Small intestine (tissue), 7 donors: ENCODE results near the gene ASAP3. TPM values are rescaled to one million over a fixed set of nuclear protein-coding genes. Genes with fewer than 3 reads are reported as not detected.

Experiments
- DNase-seq, 2 donors: peaks; one replicate each; pipeline versions ENCODE4 v3.0.0 to v3.0.0-alpha.2; 2013
- FAIRE-seq: peaks from 2 replicates; lab custom pipeline; 2012; peaks lifted over from hg19 to GRCh38; lab: Jason Lieb, UNC
- H3K27ac ChIP-seq, 3 donors: one replicate each; pipeline ENCODE4 v1.5.1; 2013; ENCODE audit warnings: low read length in 2 of 3, mild to moderate bottlenecking in 2 of 3, control low read depth in 1 of 3, inconsistent platforms in 1 of 3, low read depth in 1 of 3, moderate library complexity in 1 of 3
- H3K27me3 ChIP-seq, 3 donors: one replicate each; pipeline ENCODE4 v1.6.1; 2013; ENCODE audit warnings: low read length in 3 of 3, inconsistent platforms in 1 of 3; ENCODE audit not compliant: control insufficient read depth in 3 of 3, insufficient read depth in 3 of 3
- H3K36me3 ChIP-seq, 3 donors: one replicate each; pipeline ENCODE4 v1.6.1; 2013; ENCODE audit warnings: low read length in 3 of 3, inconsistent platforms in 1 of 3, low read depth in 1 of 3, mild to moderate bottlenecking in 1 of 3, moderate library complexity in 1 of 3; ENCODE audit not compliant: control insufficient read depth in 3 of 3, insufficient read depth in 2 of 3
- H3K4me1 ChIP-seq, 3 donors: one replicate each; pipeline ENCODE4 v1.6.1; 2013; ENCODE audit warnings: low read length in 2 of 3, inconsistent platforms in 1 of 3, low read depth in 1 of 3, mild to moderate bottlenecking in 1 of 3, moderate library complexity in 1 of 3; ENCODE audit not compliant: control insufficient read depth in 3 of 3, insufficient read depth in 2 of 3
- H3K4me3 ChIP-seq, 3 donors: one replicate each; pipeline ENCODE4 v1.5.1; 2013; ENCODE audit warnings: low read length in 3 of 3, control low read depth in 1 of 3, inconsistent platforms in 1 of 3, low read depth in 1 of 3, mild to moderate bottlenecking in 1 of 3, moderate library complexity in 1 of 3
- H3K9me3 ChIP-seq, 2 donors: one replicate each; pipeline ENCODE4 v1.6.1; 2013; ENCODE audit warnings: low read depth in 1 of 2, low read length in 1 of 2; ENCODE audit not compliant: control insufficient read depth in 2 of 2, insufficient read depth in 1 of 2
- WGBS, 3 donors: extraction: QIAGEN DNeasy Blood & Tissue Kit; methylation state at CpG; one replicate each; pipeline ENCODE4 v1.1.7; 2013; 5-methylcytosine and 5-hydroxymethylcytosine counted together
- polyA plus RNA-seq, 4 donors: library from polyadenylated mRNA; stranded (reverse) in 3 of 4; unstranded in 1 of 4; fragments of 200-250 nt in 3 of 4; fragments of 120-200 nt in 1 of 4; gene quantifications; one replicate each; pipeline versions ENCODE4 v1.2.1 to v1.2.3, GENCODE V29; 2013
- donor health status: healthy with polysubstance abuse.
- donor health status: control.
- donor health status: control.
- donor health status: Bipolar disorder and iron deficiency.
- donor health status: healthy.

Gene ASAP3
- polyA plus RNA-seq, 4 donors, result 1.9 to 14.6 (median 5.4) TPM

DNA sequence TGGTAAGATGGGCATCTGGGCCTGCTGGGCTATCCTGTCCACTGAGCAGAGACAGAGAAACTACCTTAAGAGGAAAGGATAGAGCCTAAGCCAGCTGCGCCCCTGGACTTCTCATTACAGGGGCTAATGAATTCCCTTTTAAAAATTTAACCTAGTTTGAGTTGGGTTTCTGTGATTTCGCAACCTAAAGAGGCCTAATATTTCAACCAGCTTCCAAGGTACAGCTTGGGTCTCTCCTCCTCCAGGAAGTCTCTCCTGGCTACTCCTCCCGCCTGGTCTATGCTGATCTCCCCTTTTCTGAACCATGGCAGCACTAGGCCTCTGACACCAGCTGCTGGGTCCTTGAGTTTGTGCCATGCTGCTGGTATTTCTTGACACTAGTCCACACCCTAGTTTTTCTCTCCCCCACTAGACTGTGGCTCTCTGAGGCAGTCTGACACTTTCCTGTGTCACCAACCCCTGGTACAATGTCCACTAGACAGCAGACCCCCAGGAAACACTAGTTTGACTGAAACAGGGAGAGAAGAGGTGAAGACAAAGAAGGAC, 30.5 kb downstream of the ASAP3 start:
- H3K9me3 ChIP-seq, result no peaks in the 10 kb centered on the region
- 86 to 95% (median 95%) methylated on average over 3 of the region's 3 CpGs for WGBS, 3 donors
- H3K4me1 ChIP-seq, result peaks cover 0 to 4% (median 2%) of the 10 kb centered on the region in 3 donors
- FAIRE-seq (no peak), DNase-seq (no peak)
- no peaks in the 10 kb centered on the region for H3K27me3 ChIP-seq
- H3K4me3 ChIP-seq, result no peak overlapping the region
- no peak overlapping the region for H3K27ac ChIP-seq
- peaks cover 0 to 30% (median 0%) of the 10 kb centered on the region in 3 donors for H3K36me3 ChIP-seq

DNA sequence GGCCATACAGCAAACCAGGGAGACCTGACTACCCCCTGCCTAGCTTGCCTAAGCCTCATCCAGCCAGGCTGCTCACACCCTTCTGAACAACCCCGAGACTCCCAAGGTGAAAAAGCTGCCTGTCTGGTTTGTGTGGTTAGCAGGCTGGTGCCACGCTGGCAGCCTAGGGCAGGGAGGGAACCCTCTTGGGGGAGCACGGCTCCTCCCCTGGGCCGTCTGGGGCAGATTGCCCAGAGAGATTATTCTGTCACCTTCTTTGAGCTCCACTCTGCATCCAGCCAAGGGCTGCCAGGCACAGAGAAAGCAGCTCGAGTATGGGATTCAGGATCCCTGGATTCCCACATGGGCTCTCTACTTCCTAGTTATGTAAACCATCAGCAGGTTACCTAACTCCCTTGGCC, 32.0 kb downstream of the ASAP3 start:
- FAIRE-seq (no peak), DNase-seq (peak; percentile 78 to 93)
- H3K4me1 ChIP-seq, result peaks cover 0 to 4% (median 2%) of the 10 kb centered on the region in 3 donors
- H3K9me3 ChIP-seq, result no peaks in the 10 kb centered on the region
- H3K27ac ChIP-seq, result peak overlapping the region in 2 of 3 donors; percentile 40 to 63
- 11 to 35% (median 17%) methylated on average over 5 of the region's 5 CpGs for WGBS, 3 donors
- H3K27me3 ChIP-seq, result no peaks in the 10 kb centered on the region
- no peak overlapping the region for H3K4me3 ChIP-seq
- H3K36me3 ChIP-seq, result peaks cover 0 to 30% (median 0%) of the 10 kb centered on the region in 3 donors

GRCh38 chr1:23451441-23451840, 32.5 kb downstream of the ASAP3 start:
- Histone ChIP-seq H3K27me3 (no peaks in the 10 kb centered on the region), H3K27ac (peak overlapping the region in 2 of 3 donors; percentile 40 to 63), H3K4me3 (no peak overlapping the region), H3K9me3 (no peaks in the 10 kb centered on the region), H3K36me3 (peaks cover 0 to 30% (median 0%) of the 10 kb centered on the region in 3 donors), H3K4me1 (peaks cover 0 to 4% (median 2%) of the 10 kb centered on the region in 3 donors)
- DNase-seq (no peak), FAIRE-seq (no peak)
- 15 to 37% (median 17%) methylated on average over 1 of the region's 1 CpG for WGBS, 3 donors

GRCh38 chr1:23450894-23451293, 33.1 kb downstream of the ASAP3 start:
- WGBS, 3 donors, result 76 to 83% (median 82%) methylated on average over 4 of the region's 4 CpGs
- no peak for DNase-seq
- Histone ChIP-seq H3K27ac (peak overlapping the region in 1 of 3 donors; percentile 40), H3K4me3 (no peak overlapping the region), H3K9me3 (no peaks in the 10 kb centered on the region), H3K4me1 (peaks cover 0 to 4% (median 2%) of the 10 kb centered on the region in 3 donors), H3K27me3 (no peaks in the 10 kb centered on the region), H3K36me3 (peaks cover 0 to 30% (median 0%) of the 10 kb centered on the region in 3 donors)
- no peak for FAIRE-seq

DNA sequence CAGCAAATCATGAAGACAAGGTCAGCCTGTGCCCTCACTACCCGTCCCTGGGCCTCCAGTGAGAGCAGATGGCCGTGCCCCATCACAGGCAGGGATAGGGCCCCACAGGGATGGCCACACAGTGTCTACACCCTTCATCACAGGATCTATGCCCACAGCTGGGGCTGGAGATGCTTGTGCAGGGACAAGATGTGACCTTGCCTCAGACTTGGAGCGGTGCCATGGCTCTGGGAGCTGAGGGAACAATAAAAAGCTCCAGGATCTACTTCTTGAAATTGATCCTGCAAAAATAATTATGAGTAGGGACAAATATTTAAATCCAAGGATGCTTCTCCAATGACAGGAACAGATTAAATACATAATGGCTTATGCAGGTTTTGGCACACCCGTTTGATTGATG, 34.0 kb downstream of the ASAP3 start:
- H3K9me3 ChIP-seq, result no peaks in the 10 kb centered on the region
- DNase-seq, result peak in 1 of 2 donors; percentile 15
- no peak overlapping the region for H3K4me3 ChIP-seq
- peaks cover 0 to 23% (median 0%) of the 10 kb centered on the region in 3 donors for H3K36me3 ChIP-seq
- WGBS, 3 donors, result 66 to 77% (median 70%) methylated on average over 4 of the region's 4 CpGs
- peaks cover 0 to 4% (median 2%) of the 10 kb centered on the region in 3 donors for H3K4me1 ChIP-seq
- no peak for FAIRE-seq
- H3K27ac ChIP-seq, result no peak overlapping the region
- no peaks in the 10 kb centered on the region for H3K27me3 ChIP-seq

DNA sequence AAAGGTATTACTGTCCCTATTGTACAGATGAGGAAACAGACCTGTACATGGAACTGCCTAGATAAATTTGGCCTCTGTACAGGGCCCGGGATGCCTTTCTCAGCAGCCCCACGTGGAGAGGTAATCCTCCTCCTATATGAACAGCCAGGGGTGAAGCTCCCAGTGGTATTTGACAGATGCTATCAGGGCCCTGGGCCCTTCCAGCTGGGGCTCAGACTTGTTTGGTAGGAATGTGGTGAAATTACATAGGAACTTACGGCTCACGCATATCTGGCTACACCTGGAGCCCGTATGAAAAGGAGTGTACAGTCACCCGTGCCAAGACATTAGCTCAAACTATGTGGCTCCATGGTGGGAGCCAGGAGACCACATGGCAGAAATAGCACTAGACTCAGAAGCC, 34.7 kb downstream of the ASAP3 start:
- no peaks in the 10 kb centered on the region for H3K27me3 ChIP-seq
- no peak overlapping the region for H3K27ac ChIP-seq
- FAIRE-seq (no peak), DNase-seq (no peak)
- H3K4me3 ChIP-seq, result no peak overlapping the region
- H3K9me3 ChIP-seq, result no peaks in the 10 kb centered on the region
- WGBS, 3 donors, result 78 to 87% (median 80%) methylated on average over 6 of the region's 6 CpGs
- peaks cover 0 to 20% (median 0%) of the 10 kb centered on the region in 3 donors for H3K36me3 ChIP-seq
- peaks cover 0 to 4% (median 2%) of the 10 kb centered on the region in 3 donors for H3K4me1 ChIP-seq

GRCh38 chr1:23448846-23449245, 35.1 kb downstream of the ASAP3 start:
- Histone ChIP-seq H3K4me3 (no peak overlapping the region), H3K9me3 (no peaks in the 10 kb centered on the region), H3K27me3 (no peaks in the 10 kb centered on the region), H3K27ac (no peak overlapping the region), H3K4me1 (peaks cover 0 to 4% (median 2%) of the 10 kb centered on the region in 3 donors), H3K36me3 (peaks cover 0 to 23% (median 0%) of the 10 kb centered on the region in 3 donors)
- FAIRE-seq (no peak), DNase-seq (no peak)
- 50 to 68% (median 58%) methylated on average over 1 of the region's 1 CpG for WGBS, 3 donors

GRCh38 chr1:23446661-23447310, 37.2 kb downstream of the ASAP3 start:
- no peak for FAIRE-seq
- Histone ChIP-seq H3K36me3 (peaks cover 0 to 23% (median 0%) of the 10 kb centered on the region in 3 donors), H3K9me3 (no peaks in the 10 kb centered on the region), H3K4me3 (no peak overlapping the region), H3K27me3 (no peaks in the 10 kb centered on the region), H3K27ac (no peak overlapping the region), H3K4me1 (peaks cover 0 to 3% (median under 1%) of the 10 kb centered on the region in 3 donors)
- DNase-seq, result no peak
- 87 to 90% (median 90%) methylated on average over 8 of the region's 8 CpGs for WGBS, 3 donors
